GM23248 (cell line): ENCODE measurements around the gene TSPO2.

ENCODE experiments used
- EZH2 ChIP-seq: fragments of 200-600 bp; sonication (generic); IDR thresholded peaks from 2 replicates; pipeline ENCODE4 v1.6.1; 2018; ENCODE audit warnings: antibody characterized with exemption, mild to moderate bottlenecking; ENCODE audit not compliant: insufficient read depth, poor library complexity, severe bottlenecking
- EZH2phosphoT487 ChIP-seq: fragments of 200-600 bp; sonication (generic); IDR thresholded peaks from 2 replicates; pipeline ENCODE4 v1.6.1; 2018; ENCODE audit warnings: antibody characterized with exemption, moderate library complexity, mild to moderate bottlenecking, low read depth; ENCODE audit not compliant: insufficient read depth

DNA sequence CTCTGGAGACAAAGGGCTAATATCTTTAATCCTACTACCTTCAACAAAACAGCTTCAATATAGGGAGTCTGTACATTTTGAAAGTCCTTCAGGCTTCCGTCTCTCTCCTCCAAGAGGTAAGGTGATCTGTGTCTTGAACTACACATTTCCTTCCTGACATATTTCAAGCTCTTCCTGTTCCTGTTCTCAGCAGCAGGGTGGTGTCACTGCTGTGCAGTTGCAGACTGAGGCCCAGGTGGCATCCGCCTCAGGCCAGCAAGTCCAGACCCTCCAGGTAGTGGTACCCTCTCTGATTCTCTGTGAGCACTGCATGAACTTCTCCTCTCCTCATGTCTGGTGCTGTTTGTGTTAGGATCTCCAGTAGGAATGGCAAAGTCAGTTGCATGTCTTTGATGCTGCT is 38.4 kb downstream of the TSPO2 start:
- no peak for TF ChIP-seq EZH2
- TF ChIP-seq EZH2phosphoT487 = no peak
